MCF 10A (cell line): Measurements from ENCODE around the gene RTN4RL2. TPM values are rescaled to one million over a fixed set of nuclear protein-coding genes. Genes with fewer than 3 reads are reported as not detected.

Experiments used
- BruUV-seq: library from RNA; stranded (reverse); fragments of 400-500 nt; replicated peaks from 2 replicates; lab custom pipeline; 2021; lab: Mats Ljungman, UMichigan
- CTCF ChIA-PET: fragments of 300-600 bp; sonication (Branson Sonifier 250); formaldehyde crosslinking; extraction: SDS; loops from one replicate; lab custom pipeline; 2021; ENCODE audit warnings: antibody characterized with exemption, inconsistent platforms; lab: Yijun Ruan, JAX
- POLR2A ChIA-PET: fragments of 300-600, 350-650 bp; sonication (Branson Sonifier 250); formaldehyde crosslinking; extraction: SDS; loops from one replicate; lab custom pipeline; 2020; ENCODE audit warnings: antibody characterized with exemption, inconsistent platforms; lab: Yijun Ruan, JAX
- DNase-seq: peaks from one replicate; pipeline ENCODE4 v3.0.0-alpha.2; 2018; ENCODE audit not compliant: unreplicated experiment
- H3K27ac Mint-ChIP-seq: one replicate; pipeline ENCODE4 v1.8.0; 2022; ENCODE audit warnings: mild to moderate bottlenecking, low read depth, mixed read lengths; ENCODE audit not compliant: unreplicated experiment
- H3K27me3 Mint-ChIP-seq: one replicate; pipeline ENCODE4 v1.8.0; 2022; ENCODE audit warnings: mixed read lengths; ENCODE audit not compliant: insufficient read depth, unreplicated experiment
- H3K36me3 Mint-ChIP-seq: one replicate; pipeline ENCODE4 v1.8.0; 2022; ENCODE audit warnings: mild to moderate bottlenecking, moderate library complexity, mixed read lengths; ENCODE audit not compliant: insufficient read depth, unreplicated experiment
- H3K4me1 Mint-ChIP-seq: one replicate; pipeline ENCODE4 v1.8.0; 2022; ENCODE audit warnings: mixed read lengths; ENCODE audit not compliant: insufficient read depth, unreplicated experiment
- H3K4me3 Mint-ChIP-seq: one replicate; pipeline ENCODE4 v1.8.0; 2022; ENCODE audit warnings: mild to moderate bottlenecking, moderate library complexity, mixed read lengths; ENCODE audit not compliant: unreplicated experiment
- H3K9me3 Mint-ChIP-seq: one replicate; pipeline ENCODE4 v1.8.0; 2022; ENCODE audit warnings: mixed read lengths; ENCODE audit not compliant: unreplicated experiment
- intact Hi-C: fragments of 100-400 bp; cut with micrococcal nuclease; formaldehyde crosslinking; loops from 2 replicates; pipeline ENCODE4 v1.14.1; 2022
- total RNA-seq: library from RNA; stranded (reverse); gene quantifications from 2 replicates; pipeline ENCODE4 v1.2.3, GENCODE V29; 2022
- TF ChIP-seq, protein P1 (sequence below): fragments of 200-600 bp; IDR thresholded peaks from one replicate; pipeline ENCODE4 v1.8.0; 2022; ENCODE audit warnings: antibody characterized with exemption, mild to moderate bottlenecking; ENCODE audit not compliant: unreplicated experiment

The RTN4RL2 gene
- total RNA-seq, 1 experiment from 2014 or later = 2.0 TPM

DNA sequence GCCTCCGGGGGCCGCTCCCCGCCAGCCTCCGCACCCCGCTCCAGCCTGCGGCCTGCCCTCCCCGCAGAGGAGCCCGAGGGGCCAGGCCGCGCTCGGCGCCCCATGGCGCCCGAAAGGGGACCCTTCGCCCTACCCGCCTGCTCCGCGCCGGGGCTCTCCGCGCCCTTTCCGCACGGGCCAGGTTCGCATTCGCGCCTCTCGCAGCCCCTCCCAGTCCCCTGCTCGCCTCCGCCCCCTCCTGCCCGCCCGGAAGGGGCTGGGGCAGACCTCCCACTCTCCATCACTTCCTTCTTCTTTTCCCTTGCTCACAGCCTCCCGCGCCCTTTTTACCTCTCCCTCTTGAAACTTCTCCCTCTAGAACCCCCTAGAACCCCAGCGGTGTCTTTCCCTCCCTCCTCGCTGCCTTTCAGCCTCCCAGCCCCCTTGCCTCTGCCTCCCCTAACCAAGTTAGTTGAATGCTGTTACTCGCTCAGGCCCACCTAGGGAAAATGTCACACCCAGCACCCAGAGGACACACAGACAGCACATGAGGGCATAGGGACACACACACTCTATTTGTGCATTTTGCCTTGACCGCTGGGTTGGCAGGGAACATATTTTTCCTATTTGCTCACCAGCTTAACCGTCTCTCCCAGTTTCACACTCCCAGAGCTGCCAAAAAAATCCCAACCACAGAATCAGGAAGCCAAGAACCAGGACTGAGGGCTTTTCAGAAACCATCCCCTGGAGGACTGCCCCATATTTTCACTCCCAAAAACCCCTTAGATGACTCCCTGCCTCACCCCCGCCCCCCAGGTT, 33.2 kb upstream of the RTN4RL2 start, which contains the start of gene SLC43A3:
SLC43A3 (minus strand) TSS at position 193 of the 798 bp plus-strand sequence. CDS start 949 bp downstream, outside the sequence.
- TF ChIP-seq, protein P1, sequence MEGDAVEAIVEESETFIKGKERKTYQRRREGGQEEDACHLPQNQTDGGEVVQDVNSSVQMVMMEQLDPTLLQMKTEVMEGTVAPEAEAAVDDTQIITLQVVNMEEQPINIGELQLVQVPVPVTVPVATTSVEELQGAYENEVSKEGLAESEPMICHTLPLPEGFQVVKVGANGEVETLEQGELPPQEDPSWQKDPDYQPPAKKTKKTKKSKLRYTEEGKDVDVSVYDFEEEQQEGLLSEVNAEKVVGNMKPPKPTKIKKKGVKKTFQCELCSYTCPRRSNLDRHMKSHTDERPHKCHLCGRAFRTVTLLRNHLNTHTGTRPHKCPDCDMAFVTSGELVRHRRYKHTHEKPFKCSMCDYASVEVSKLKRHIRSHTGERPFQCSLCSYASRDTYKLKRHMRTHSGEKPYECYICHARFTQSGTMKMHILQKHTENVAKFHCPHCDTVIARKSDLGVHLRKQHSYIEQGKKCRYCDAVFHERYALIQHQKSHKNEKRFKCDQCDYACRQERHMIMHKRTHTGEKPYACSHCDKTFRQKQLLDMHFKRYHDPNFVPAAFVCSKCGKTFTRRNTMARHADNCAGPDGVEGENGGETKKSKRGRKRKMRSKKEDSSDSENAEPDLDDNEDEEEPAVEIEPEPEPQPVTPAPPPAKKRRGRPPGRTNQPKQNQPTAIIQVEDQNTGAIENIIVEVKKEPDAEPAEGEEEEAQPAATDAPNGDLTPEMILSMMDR = no peak
- Mint-ChIP-seq H3K4me1 (peaks cover 43% of the 10 kb centered on the region), H3K9me3 (no peaks in the 10 kb centered on the region), H3K36me3 (peaks cover 26% of the 10 kb centered on the region), H3K4me3 (peak within 1 kb of the TSS; percentile 84), H3K27ac (peak within 1 kb of the TSS; percentile 98), H3K27me3 (no peaks in the 10 kb centered on the region)
- ChIA-PET CTCF (interaction anchor here (0.6 to 1.8 kb wide), 10 partner anchors 11 to 1232 kb away, joined by 3 to 14 read pairs (median 4); partner anchors contain the start of gene RTN4RL2), POLR2A (interaction anchor here (0.6 to 2.3 kb wide), 16 partner anchors 8 to 335 kb away, joined by 3 to 18 read pairs (median 3); partner anchors contain the start of genes SELENOH, SLC43A1 and TIMM10)
- TSS peak; percentile 76 for BruUV-seq
- intact Hi-C loops = no loop called here
- peak; percentile 89 for DNase-seq

DNA sequence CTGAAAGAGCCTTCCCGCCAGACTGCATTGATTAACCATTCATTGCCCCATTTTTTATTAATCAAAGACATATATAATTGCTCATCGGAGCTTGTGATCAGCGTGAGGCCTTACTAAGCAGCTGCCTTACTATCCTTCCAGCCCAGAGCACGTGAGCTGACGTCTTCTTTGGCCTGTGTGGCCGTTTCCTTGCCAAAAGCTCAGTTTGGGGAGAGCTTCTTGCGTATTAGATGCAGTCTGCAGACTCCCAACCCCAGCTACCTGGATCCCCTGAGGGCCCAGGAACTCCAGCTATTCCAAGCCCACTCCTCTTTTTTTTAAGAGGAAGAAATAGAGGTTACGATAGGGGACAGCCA, 32.6 kb upstream of the RTN4RL2 start:
- intact Hi-C loops = no loop called here

DNA sequence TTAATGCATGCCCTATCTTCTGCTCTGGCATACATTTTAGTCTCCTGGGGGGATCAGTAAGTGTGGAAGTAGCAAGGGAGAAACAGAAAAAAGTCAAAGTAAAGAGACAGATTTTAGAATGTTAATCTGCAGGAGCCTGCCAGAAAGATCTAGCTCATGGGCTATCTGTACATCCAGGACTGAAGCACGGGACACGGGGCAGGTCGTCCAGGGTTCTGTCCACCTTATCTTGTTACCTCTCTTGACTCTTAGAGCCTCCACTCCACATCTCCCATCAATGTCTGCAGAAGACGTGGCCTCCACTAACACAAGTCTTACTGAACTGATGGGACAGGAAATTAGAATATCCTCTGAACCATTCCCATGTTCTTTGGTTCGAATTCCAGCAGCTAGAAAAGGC, 31.7 kb upstream of the RTN4RL2 start:
- Mint-ChIP-seq H3K27ac (no peak overlapping the region), H3K9me3 (no peaks in the 10 kb centered on the region), H3K4me1 (peaks cover 38% of the 10 kb centered on the region), H3K27me3 (no peaks in the 10 kb centered on the region), H3K4me3 (no peak overlapping the region), H3K36me3 (peaks cover 12% of the 10 kb centered on the region)
- TF ChIP-seq, protein P1 = no peak
- BruUV-seq = no TSS peak
- ChIA-PET CTCF (interaction anchor here (0.6 to 1.6 kb wide), 4 partner anchors 9 to 98 kb away, joined by 3 to 14 read pairs (median 3); no protein-coding TSS in a partner anchor), POLR2A (interaction anchor here (1.3 kb wide), 1 partner anchor 8 kb away, joined by 3 read pairs; no protein-coding TSS in a partner anchor)
- intact Hi-C loops = no loop called here
- DNase-seq = no peak

More for the DNA sequence above, 32.6 kb upstream of the RTN4RL2 start:
- DNase-seq = peak; percentile 66
- CTCF ChIA-PET = interaction anchor here (0.6 to 1.6 kb wide), 10 partner anchors 10 to 1232 kb away, joined by 3 to 14 read pairs (median 4); partner anchors contain the start of gene RTN4RL2
- Mint-ChIP-seq H3K36me3 (peaks cover 21% of the 10 kb centered on the region), H3K4me1 (peaks cover 42% of the 10 kb centered on the region), H3K4me3 (peak overlapping the region; percentile 84), H3K27ac (peak overlapping the region; percentile 98), H3K27me3 (no peaks in the 10 kb centered on the region), H3K9me3 (no peaks in the 10 kb centered on the region)
- POLR2A ChIA-PET = interaction anchor here (0.6 to 2.0 kb wide), 7 partner anchors 9 to 239 kb away, joined by 3 to 11 read pairs (median 4); partner anchors contain the start of gene TIMM10
- TF ChIP-seq, protein P1 = no peak
- BruUV-seq = no TSS peak

DNA sequence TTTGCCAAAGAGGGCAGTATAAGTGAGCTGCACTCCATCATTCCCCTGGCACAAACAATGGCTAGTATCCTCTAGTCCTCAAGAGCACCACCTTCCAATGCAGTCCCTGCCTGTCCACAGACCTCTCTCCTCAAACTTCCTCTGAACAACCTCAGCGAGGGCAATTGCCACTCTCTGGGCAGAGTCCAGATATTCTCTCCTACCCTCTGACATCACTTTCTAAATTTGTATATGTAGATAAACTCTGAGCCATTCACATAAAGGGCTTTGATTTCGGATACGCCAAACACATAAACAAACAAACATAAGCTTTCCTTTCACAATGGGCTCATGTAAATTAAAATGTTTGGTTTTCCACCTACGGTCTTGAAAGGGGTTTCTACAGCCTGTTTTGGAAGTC, 30.4 kb upstream of the RTN4RL2 start:
- no peaks in the 10 kb centered on the region for H3K9me3 Mint-ChIP-seq
- H3K4me1 Mint-ChIP-seq = peaks cover 41% of the 10 kb centered on the region
- H3K4me3 Mint-ChIP-seq = no peak overlapping the region
- H3K27me3 Mint-ChIP-seq = no peaks in the 10 kb centered on the region
- TF ChIP-seq, protein P1 = no peak
- POLR2A ChIA-PET = no interaction called here
- H3K36me3 Mint-ChIP-seq = no peaks in the 10 kb centered on the region
- H3K27ac Mint-ChIP-seq = no peak overlapping the region
- no TSS peak for BruUV-seq
- DNase-seq = no peak
- intact Hi-C loops = no loop called here
- CTCF ChIA-PET = interaction anchor here (0.7 to 1.2 kb wide), 2 partner anchors 28 to 97 kb away, joined by 3 read pairs; no protein-coding TSS in a partner anchor
